ENCODE measurements around the gene CCDC88A.

DNA sequence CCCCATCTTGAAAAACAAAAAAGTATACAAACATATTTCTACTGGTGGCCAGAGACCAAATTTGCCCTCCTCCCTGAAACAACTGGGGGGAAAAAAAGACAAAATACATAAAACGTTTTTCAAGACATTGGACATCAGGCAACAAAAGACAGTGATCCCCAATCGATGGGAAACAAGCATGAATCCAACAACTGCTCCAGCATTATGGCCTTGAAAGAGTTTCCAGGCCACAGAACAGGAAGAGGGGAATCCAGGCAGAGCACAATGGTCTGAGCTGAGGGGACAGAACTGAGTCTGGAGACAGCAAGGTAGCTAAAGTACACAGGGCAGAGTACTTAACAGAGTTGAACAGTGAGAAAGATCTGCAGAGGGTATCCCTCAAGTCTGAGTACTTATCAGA, 4.4 kb downstream of the CCDC88A start:
- TF ChIP-seq, protein P1, sequence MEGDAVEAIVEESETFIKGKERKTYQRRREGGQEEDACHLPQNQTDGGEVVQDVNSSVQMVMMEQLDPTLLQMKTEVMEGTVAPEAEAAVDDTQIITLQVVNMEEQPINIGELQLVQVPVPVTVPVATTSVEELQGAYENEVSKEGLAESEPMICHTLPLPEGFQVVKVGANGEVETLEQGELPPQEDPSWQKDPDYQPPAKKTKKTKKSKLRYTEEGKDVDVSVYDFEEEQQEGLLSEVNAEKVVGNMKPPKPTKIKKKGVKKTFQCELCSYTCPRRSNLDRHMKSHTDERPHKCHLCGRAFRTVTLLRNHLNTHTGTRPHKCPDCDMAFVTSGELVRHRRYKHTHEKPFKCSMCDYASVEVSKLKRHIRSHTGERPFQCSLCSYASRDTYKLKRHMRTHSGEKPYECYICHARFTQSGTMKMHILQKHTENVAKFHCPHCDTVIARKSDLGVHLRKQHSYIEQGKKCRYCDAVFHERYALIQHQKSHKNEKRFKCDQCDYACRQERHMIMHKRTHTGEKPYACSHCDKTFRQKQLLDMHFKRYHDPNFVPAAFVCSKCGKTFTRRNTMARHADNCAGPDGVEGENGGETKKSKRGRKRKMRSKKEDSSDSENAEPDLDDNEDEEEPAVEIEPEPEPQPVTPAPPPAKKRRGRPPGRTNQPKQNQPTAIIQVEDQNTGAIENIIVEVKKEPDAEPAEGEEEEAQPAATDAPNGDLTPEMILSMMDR (IDR thresholded peaks at IDR 0.05) = no peak
- no peak for TF ChIP-seq POLR2A (IDR thresholded peaks at IDR 0.05)

All from adrenal gland (tissue), 5 donors.